A549 treated with DMSO at 1 μM for 4 hours (cell line): ENCODE results near the gene CHRNB1. TPM values are rescaled to one million over a fixed set of nuclear protein-coding genes. Genes with fewer than 3 reads are reported as not detected.

Experiments
- total RNA-seq: library from RNA; stranded (reverse); fragments of 200-300 nt; extraction: Qiagen RNA extraction; gene quantifications from 5 replicates; pipeline ENCODE4 v1.2.3, GENCODE V29; 2022; ENCODE audit warnings: low read depth

Gene CHRNB1
- total RNA-seq, result 5.4 to 7.8 TPM (median 7.1 TPM) in 5 replicates

GRCh38 chr17:7444682-7445618 is at the start of gene CHRNB1:
Gene CHRNB1 (plus strand): TSS chr17:7445061. CDS start chr17:7445128, 67 bp downstream.

DNA sequence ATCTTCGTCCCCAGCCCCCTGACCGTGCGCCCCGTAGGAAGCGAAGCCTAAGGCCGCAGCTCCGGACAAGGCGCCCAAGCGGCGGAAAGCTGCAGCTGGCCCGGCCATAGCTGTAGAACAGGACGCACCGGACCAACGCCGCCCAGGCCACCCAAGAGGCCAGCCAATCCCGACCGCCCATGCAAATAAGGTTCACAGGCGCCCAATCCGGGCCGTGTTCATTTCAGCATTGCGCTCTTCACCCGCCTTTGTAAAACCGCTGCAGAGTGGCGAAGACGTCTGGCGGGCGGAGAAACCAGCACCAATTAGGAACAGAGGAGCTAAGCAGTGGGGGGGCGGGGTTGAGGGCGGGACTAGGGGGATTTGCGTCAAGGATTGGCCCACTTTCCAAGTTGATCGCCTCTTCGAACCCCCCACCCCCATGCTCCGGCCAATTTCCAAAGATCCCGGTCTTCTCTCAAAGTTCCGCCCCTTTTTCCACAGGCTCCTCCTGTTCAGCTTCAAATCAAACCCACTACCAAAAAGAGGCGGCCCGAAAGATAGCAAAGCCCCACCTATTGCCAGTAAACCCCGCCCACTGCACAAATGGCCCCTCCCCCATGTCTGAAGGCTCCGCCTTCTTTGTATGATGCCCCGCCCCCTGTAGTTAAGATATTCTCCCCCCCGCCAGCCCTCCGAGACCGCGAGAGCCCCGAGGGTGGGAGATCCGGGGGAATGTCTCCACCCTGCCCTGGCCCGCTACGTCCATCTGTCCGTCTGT is 40.7 kb upstream of the CHRNB1 start, which contains the start of gene TMEM256:
Gene TMEM256, minus strand, starts transcription at position 121 of the 760 bp plus-strand sequence. Its CDS starts 13 bp downstream, at position 108.

DNA sequence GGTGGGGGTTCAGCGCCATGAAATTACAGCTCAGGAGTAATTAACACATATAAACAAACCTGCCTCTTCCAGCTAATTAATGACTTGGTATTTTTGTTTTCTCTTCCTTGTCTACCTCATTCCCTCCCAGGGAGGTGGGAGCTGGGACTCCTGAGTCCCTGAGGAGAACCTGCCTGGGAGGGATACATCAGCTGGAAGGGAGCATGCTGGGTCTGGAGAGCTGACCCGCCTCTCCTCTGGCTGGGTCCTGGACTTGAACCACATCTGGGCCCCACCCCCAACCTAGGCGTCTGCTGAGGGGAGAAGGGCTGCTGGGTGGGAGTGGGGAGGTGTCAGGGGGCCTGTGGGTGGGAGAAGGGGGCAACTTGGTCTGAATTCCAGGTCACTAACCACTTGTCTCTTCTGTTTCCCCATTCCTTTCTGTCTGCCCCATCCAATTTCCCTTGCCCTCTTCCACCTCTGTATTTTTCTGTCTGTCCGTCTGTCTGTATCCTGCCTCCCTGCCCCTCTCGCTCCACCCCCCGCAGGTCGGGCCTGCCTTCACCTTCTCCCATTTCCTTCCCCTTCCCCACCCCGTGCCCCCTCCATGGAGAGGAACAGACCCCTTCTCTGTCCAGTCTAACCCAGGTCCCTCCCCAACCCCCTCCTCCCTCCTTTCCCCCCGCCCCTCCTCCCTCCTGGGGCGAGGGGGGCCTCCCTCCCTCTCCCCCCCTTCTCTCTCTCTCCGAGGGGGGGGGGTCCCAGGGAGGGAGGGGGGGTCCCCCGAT is 37.2 kb upstream of the CHRNB1 start, which contains the start of gene NLGN2:
Gene NLGN2, plus strand, starts transcription at position 361 of the 767 bp plus-strand sequence. CDS start 411 bp downstream, outside the sequence.

GRCh38 chr17:7419819-7420610 is 24.8 kb upstream of the CHRNB1 start, which contains the start of gene SPEM1:
Gene SPEM1 (plus strand): TSS chr17:7420324. CDS start chr17:7420385, 61 bp downstream.

DNA sequence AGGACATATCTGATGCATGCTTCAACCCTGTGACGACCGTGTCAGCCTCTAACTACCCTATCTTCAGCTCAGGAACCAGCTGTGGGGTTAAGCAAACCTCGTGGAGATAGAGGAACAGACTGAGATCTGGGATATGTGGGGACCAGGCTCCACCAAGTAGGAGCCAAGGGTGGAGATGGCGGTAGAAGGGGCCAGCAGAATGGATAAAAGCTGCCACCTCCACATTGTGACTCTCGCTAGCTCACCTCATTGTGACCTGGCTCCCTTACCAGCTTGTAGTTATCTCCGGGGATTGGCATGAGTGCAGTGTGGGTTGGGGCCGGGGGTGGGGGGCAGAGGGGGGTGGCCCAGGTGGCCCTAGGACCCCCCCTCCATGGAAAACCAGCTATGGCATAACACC is 19.5 kb upstream of the CHRNB1 start, which contains the start of gene SPEM2:
Gene SPEM2, plus strand, starts transcription at position 301 of the 400 bp plus-strand sequence. Its CDS starts 73 bp downstream, at position 374.

GRCh38 chr17:7428557-7428956 is 16.3 kb upstream of the CHRNB1 start, which contains the start of gene SPEM3:
Gene SPEM3 (plus strand): TSS chr17:7428857. CDS start chr17:7428903, 46 bp downstream.

GRCh38 chr17:7439462-7440112 is 5.3 kb upstream of the CHRNB1 start, which contains the start of gene FGF11:
Gene FGF11 (plus strand): TSS chr17:7439512. CDS start chr17:7439621, 109 bp downstream.

DNA sequence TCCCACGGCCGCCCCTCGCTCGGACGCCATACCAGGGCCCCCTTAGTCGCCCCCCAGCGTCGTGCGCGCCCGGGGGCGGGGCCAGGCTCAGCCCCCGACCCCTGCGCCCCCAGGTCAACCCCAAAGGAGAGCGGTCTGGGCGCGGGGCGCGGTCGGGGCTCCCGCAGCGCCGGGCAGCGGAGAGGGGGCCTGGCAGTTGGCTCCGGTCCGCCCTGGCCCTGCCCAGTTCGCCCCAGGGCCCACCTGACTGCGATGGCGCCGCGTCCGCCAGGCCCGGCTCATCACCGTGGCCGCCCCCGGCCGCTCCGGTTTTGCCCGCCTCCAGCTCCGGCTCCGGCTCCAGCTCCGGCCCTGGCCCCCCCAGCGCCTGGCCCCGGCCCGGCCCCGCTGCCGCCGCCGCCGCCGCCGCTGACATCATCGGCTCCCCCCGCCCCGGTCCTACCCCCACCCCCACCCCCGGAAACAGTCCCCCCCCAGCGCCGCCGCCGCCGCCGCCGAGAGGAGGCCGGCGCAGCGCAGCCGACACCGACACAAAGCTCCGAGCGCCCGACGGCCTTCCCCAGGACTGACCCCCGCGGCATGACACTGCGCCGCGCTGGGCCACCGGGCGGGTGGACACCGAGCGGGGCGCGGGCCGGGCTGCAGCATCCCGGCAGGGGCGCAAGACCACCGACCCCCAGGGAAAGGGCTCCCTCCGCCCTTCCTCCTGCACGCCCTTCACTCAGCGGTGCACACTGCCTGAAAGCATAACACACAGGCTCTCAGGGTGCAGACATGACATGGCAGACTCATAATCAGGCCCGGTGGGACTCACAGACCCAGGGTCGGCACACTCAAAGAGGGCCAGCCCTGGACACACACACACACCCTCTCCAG is 34.6 kb downstream of the CHRNB1 start, which contains the start of gene ZBTB4:
Gene ZBTB4, minus strand, starts transcription at position 419 of the 876 bp plus-strand sequence. CDS start 12,830 bp downstream, outside the sequence.

GRCh38 chr17:7481275-7481674 is 36.4 kb downstream of the CHRNB1 start, which contains the start of gene SLC35G6:
Gene SLC35G6 (plus strand): TSS chr17:7481446. CDS start chr17:7481517, 71 bp downstream.

DNA sequence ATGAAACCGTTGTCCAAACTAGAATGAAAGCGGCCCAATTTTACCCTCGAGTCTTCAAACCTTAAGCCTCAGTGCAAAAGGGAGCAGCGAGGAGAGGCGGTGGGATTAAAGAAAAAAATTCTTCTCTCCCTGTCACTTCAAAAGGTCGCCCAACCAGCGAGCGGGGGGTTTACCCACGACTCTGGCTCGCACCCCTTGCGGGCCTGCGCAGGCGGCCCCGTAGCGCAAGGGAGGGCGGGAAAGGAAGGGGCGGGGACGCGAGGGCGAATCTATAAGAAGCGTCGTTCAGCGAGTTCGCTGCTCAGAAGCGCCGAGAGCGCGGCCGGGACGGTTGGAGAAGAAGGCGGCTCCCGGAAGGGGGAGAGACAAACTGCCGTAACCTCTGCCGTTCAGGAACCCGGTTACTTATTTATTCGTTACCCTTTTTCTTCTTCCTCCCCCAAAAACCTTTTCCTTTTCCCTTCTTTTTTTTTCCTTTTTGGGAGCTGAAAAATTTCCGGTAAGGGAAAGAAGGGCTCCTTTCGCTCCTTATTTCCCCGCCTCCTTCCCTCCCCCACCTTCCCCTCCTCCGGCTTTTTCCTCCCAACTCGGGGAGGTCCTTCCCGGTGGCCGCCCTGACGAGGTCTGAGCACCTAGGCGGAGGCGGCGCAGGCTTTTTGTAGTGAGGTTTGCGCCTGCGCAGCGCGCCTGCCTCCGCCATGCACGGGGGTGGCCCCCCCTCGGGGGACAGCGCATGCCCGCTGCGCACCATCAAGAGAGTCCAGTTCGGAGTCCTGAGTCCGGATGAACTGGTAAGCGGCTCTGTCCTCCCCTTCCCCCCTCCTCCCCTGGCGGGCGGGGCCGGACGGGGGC is 39.4 kb downstream of the CHRNB1 start, which contains the start of gene POLR2A:
Gene POLR2A, plus strand, starts transcription at position 300 of the 852 bp plus-strand sequence.

Other genes starting within 250 kb of the CHRNB1 start
- 7.3 to 9.7 TPM (median 8.5 TPM) in 5 replicates for gene DLG4, start 225.2 kb upstream of the CHRNB1 start, total RNA-seq
- 339 to 466 TPM (median 425 TPM) in 5 replicates for gene ACADVL, start 225.1 kb upstream of the CHRNB1 start, total RNA-seq
- gene DVL2, start 210.5 kb upstream of the CHRNB1 start, total RNA-seq, result 31.4 to 43.0 TPM (median 35.3 TPM) in 5 replicates
- gene PHF23, start 205.6 kb upstream of the CHRNB1 start, total RNA-seq, result 90.3 to 102 TPM (median 93.3 TPM) in 5 replicates
- 605 to 729 TPM (median 704 TPM) in 5 replicates for gene GABARAP, start 202.6 kb upstream of the CHRNB1 start, total RNA-seq
- 208 to 246 TPM (median 226 TPM) in 5 replicates for gene CTDNEP1, start 193.3 kb upstream of the CHRNB1 start, total RNA-seq
- gene ELP5, start 192.8 kb upstream of the CHRNB1 start, total RNA-seq, result 116 to 129 TPM (median 124 TPM) in 5 replicates
- 0.63 to 0.91 TPM (median 0.76 TPM) in 5 replicates for gene CLDN7, start 182.6 kb upstream of the CHRNB1 start, total RNA-seq
- 0.13 to 0.27 TPM (median 0.16 TPM) in 5 replicates for gene SLC2A4, start 163.3 kb upstream of the CHRNB1 start, total RNA-seq
- gene YBX2, start 150.4 kb upstream of the CHRNB1 start, total RNA-seq, result 0.40 to 0.60 TPM (median 0.53 TPM) in 5 replicates
- gene EIF5A, start 137.4 kb upstream of the CHRNB1 start, total RNA-seq, result 1,614 to 1,831 TPM (median 1,704 TPM) in 5 replicates
- gene GPS2, start 129.7 kb upstream of the CHRNB1 start, total RNA-seq, result 75.1 to 106 TPM (median 95.2 TPM) in 5 replicates
- 27.1 to 33.9 TPM (median 31.9 TPM) in 5 replicates for gene NEURL4, start 115.7 kb upstream of the CHRNB1 start, total RNA-seq
- gene ACAP1, start 108.5 kb upstream of the CHRNB1 start, total RNA-seq, result 3.9 to 7.6 TPM (median 4.2 TPM) in 5 replicates
- 12.5 to 15.9 TPM (median 13.7 TPM) in 5 replicates for gene KCTD11, start 92.9 kb upstream of the CHRNB1 start, total RNA-seq
- not detected in 5 replicates for gene TMEM95, start 89.9 kb upstream of the CHRNB1 start, total RNA-seq
- 1.3 to 1.8 TPM (median 1.6 TPM) in 5 replicates for gene TNK1, start 64.0 kb upstream of the CHRNB1 start, total RNA-seq
- 34.1 to 39.8 TPM (median 34.4 TPM) in 5 replicates for gene PLSCR3, start 50.5 kb upstream of the CHRNB1 start, total RNA-seq
- 181 to 226 TPM (median 200 TPM) in 5 replicates for gene TMEM256, start 41.0 kb upstream of the CHRNB1 start, total RNA-seq
- gene NLGN2, start 37.2 kb upstream of the CHRNB1 start, total RNA-seq, result 15.4 to 21.5 TPM (median 18.0 TPM) in 5 replicates
- gene SPEM1, start 24.7 kb upstream of the CHRNB1 start, total RNA-seq, result 0.08 TPM in 1 of 5 replicates, not detected in the others
- gene SPEM2, start 19.4 kb upstream of the CHRNB1 start, total RNA-seq, result 0.07 TPM in 1 of 5 replicates, not detected in the others
- gene SPEM3, start 16.2 kb upstream of the CHRNB1 start, total RNA-seq, result 0.03 TPM in 2 of 5 replicates, not detected in the others
- gene TMEM102, start 9.6 kb upstream of the CHRNB1 start, total RNA-seq, result 10.3 to 13.9 TPM (median 12.1 TPM) in 5 replicates
- 0.86 to 1.3 TPM (median 1.1 TPM) in 5 replicates for gene FGF11, start 5.5 kb upstream of the CHRNB1 start, total RNA-seq
- gene ZBTB4, start 34.6 kb downstream of the CHRNB1 start, total RNA-seq, result 21.4 to 26.2 TPM (median 24.4 TPM) in 5 replicates
- gene SLC35G6, start 36.4 kb downstream of the CHRNB1 start, total RNA-seq, result not detected in 5 replicates
- 69.1 to 95.1 TPM (median 80.5 TPM) in 5 replicates for gene POLR2A, start 39.3 kb downstream of the CHRNB1 start, total RNA-seq
- gene TNFSF12, start 104.0 kb downstream of the CHRNB1 start, total RNA-seq, result 8.4 to 13.8 TPM (median 11.7 TPM) in 5 replicates
- 0.53 to 0.94 TPM (median 0.70 TPM) in 5 replicates for gene TNFSF13, start 113.7 kb downstream of the CHRNB1 start, total RNA-seq
- gene SENP3, start 116.9 kb downstream of the CHRNB1 start, total RNA-seq, result 90.8 to 107 TPM (median 105 TPM) in 5 replicates
- 31.9 to 41.8 TPM (median 37.0 TPM) in 5 replicates for gene CD68, start 134.6 kb downstream of the CHRNB1 start, total RNA-seq
- gene MPDU1, start 138.8 kb downstream of the CHRNB1 start, total RNA-seq, result 117 to 176 TPM (median 130 TPM) in 5 replicates
- 0.36 to 0.44 TPM (median 0.37 TPM) in 5 replicates for gene SOX15, start 145.0 kb downstream of the CHRNB1 start, total RNA-seq
- 59.9 to 63.2 TPM (median 61.1 TPM) in 5 replicates for gene FXR2, start 169.8 kb downstream of the CHRNB1 start, total RNA-seq
- gene SAT2, start 182.8 kb downstream of the CHRNB1 start, total RNA-seq, result 75.9 to 92.6 TPM (median 88.1 TPM) in 5 replicates
- 0.38 to 0.70 TPM (median 0.50 TPM) in 5 replicates for gene SHBG, start 185.1 kb downstream of the CHRNB1 start, total RNA-seq
- gene ATP1B2, start 205.9 kb downstream of the CHRNB1 start, total RNA-seq, result 0.13 to 0.27 TPM (median 0.24 TPM) in 5 replicates
- gene TP53, start 242.4 kb downstream of the CHRNB1 start, total RNA-seq, result 50.2 to 60.1 TPM (median 56.6 TPM) in 5 replicates
- gene WRAP53, start 243.4 kb downstream of the CHRNB1 start, total RNA-seq, result 33.2 to 47.3 TPM (median 45.3 TPM) in 5 replicates